SK-N-SH treated with all-trans-retinoic acid at 6 μM for 48 hours (cell line): Measurements from ENCODE around the gene CHST7.

Experiments
- ARNTL ChIP-seq: fragments of 450-650 bp; formaldehyde crosslinking; IDR thresholded peaks from 2 replicates; pipeline ENCODE4 v1.5.0; 2020; ENCODE audit warnings: low read depth, mild to moderate bottlenecking, moderate library complexity, borderline replicate concordance
- BACH2 ChIP-seq: fragments of 250-450 bp; sonication (Bioruptor Pico); IDR thresholded peaks from 2 replicates; pipeline ENCODE4 v1.9.0; 2021; ENCODE audit warnings: mild to moderate bottlenecking, borderline replicate concordance
- TCF4 ChIP-seq: fragments of 250-450 bp; sonication (Bioruptor Pico); IDR thresholded peaks from 2 replicates; pipeline ENCODE4 v1.8.0; 2021; ENCODE audit warnings: mild to moderate bottlenecking, moderate library complexity, borderline replicate concordance
- ZFP30 ChIP-seq: fragments of 450-650 bp; formaldehyde crosslinking; IDR thresholded peaks from 2 replicates; pipeline ENCODE4 v1.5.0; 2022; ENCODE audit warnings: mild to moderate bottlenecking, moderate library complexity
- ZNF565 ChIP-seq: fragments of 450-650 bp; formaldehyde crosslinking; conservative IDR thresholded peaks from 2 replicates; pipeline ENCODE4 v1.5.0; 2020; ENCODE audit warnings: low read depth, mild to moderate bottlenecking, moderate library complexity
- ZNF8 ChIP-seq: fragments of 450-650 bp; formaldehyde crosslinking; IDR thresholded peaks from 2 replicates; pipeline ENCODE4 v1.5.0; 2020; ENCODE audit warnings: mild to moderate bottlenecking, moderate library complexity
- TF ChIP-seq, protein P1 (sequence below): fragments of 250-450 bp; sonication (Bioruptor Pico); IDR thresholded peaks from 2 replicates; pipeline ENCODE4 v1.8.0; 2020; ENCODE audit warnings: mild to moderate bottlenecking, moderate library complexity, borderline replicate concordance

DNA sequence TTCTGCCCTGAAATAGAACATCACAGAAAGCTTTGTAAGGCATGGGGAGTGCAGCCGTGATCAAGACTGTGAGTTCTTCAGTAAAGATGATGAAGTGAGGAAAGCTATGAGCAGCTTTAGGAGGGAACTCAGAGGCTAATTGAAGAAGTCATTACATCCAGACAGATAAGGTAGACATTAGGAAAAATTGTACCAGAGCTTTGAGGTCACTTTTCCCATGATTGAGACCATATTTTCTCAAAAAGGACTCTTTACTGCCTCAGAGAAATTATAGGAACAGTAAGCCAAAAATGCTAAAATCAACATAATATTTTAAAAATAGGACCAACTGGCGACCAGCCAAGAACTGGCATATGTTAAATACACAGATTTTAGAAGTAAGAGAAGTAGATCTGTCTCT, 11.2 kb downstream of the CHST7 start:
- TF ChIP-seq, protein P1, sequence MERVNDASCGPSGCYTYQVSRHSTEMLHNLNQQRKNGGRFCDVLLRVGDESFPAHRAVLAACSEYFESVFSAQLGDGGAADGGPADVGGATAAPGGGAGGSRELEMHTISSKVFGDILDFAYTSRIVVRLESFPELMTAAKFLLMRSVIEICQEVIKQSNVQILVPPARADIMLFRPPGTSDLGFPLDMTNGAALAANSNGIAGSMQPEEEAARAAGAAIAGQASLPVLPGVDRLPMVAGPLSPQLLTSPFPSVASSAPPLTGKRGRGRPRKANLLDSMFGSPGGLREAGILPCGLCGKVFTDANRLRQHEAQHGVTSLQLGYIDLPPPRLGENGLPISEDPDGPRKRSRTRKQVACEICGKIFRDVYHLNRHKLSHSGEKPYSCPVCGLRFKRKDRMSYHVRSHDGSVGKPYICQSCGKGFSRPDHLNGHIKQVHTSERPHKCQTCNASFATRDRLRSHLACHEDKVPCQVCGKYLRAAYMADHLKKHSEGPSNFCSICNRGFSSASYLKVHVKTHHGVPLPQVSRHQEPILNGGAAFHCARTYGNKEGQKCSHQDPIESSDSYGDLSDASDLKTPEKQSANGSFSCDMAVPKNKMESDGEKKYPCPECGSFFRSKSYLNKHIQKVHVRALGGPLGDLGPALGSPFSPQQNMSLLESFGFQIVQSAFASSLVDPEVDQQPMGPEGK (CRISPR knock-in tag): no peak
- TF ChIP-seq TCF4 (CRISPR knock-in tag) (no peak), ZFP30 (CRISPR knock-in tag) (no peak), ZNF565 (no peak), ZNF8 (CRISPR knock-in tag) (no peak), BACH2 (no peak), ARNTL (no peak)
